Epithelial cell of proximal tubule (primary cell): ENCODE measurements around the gene CDK5. TPM values are rescaled to one million over a fixed set of nuclear protein-coding genes. Genes with fewer than 3 reads are reported as not detected.
"Not testable (repeated sequence)": the region's sequence is repeated elsewhere in the genome, so short reads cannot be mapped to it uniquely, and the experiment has no call there.

Experiments
- DNase-seq: peaks from one replicate; pipeline ENCODE4 v3.0.0-alpha.2; 2011; ENCODE audit warnings: low read depth
- H3K4me3 ChIP-seq: 2 replicates; pipeline ENCODE4 v1.5.1; 2011; ENCODE audit warnings: low read depth, mild to moderate bottlenecking, low read length
- CTCF ChIP-seq: conservative IDR thresholded peaks from 2 replicates; pipeline ENCODE4 v1.5.1; 2012; ENCODE audit warnings: low read depth, mild to moderate bottlenecking, low read length
- total RNA-seq: library from RNA; depleted of rRNA; stranded (reverse); fragments of >200 nt; gene quantifications from 2 replicates; pipeline ENCODE4 v1.2.3, GENCODE V29; 2015

The CDK5 gene
- total RNA-seq, 1 donor from 2014 or later, result 19.3 TPM

GRCh38 chr7:151045967-151046366 is 11.7 kb downstream of the CDK5 start:
- no peak overlapping the region for H3K4me3 ChIP-seq
- TF ChIP-seq CTCF, result no peak
- DNase-seq, result no peak

DNA sequence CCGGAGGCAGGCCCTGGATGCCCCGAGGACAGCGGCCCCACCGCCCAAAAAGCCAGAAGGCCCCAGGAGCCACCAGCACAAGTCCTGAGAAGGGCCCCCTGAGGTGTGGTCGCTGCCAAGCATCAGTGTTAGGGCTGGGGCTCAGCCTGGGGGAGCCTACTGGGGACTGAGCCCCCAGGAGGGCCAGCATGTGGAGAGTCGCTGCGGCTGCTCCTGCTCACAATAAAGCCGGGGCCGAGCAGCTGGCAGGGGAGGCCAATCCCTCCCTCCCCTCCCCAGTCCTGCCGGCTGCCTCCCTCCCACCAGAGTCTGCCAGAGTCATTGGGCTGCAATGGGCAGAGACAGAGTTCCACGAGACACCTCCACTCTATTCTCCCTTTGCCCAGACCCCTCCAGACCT is 12.4 kb downstream of the CDK5 start:
- H3K4me3 ChIP-seq, result no peak overlapping the region
- no peak for DNase-seq
- no peak for TF ChIP-seq CTCF

DNA sequence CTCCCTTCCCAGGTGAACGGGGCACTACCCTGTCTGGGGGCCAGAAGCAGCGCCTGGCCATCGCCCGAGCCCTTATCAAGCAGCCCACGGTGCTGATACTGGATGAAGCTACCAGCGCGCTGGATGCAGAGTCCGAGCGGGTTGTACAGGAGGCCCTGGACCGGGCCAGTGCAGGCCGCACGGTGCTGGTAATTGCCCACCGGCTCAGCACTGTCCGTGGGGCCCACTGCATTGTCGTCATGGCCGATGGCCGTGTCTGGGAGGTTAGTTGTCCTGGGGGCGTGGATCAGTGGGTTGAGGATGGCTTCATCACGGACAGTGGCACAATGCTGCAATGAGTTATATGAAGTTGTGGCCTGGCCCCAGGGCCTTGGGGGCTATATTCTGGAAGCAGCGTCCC is 13.7 kb downstream of the CDK5 start:
- DNase-seq, result no peak
- no peak overlapping the region for H3K4me3 ChIP-seq
- TF ChIP-seq CTCF, result no peak

DNA sequence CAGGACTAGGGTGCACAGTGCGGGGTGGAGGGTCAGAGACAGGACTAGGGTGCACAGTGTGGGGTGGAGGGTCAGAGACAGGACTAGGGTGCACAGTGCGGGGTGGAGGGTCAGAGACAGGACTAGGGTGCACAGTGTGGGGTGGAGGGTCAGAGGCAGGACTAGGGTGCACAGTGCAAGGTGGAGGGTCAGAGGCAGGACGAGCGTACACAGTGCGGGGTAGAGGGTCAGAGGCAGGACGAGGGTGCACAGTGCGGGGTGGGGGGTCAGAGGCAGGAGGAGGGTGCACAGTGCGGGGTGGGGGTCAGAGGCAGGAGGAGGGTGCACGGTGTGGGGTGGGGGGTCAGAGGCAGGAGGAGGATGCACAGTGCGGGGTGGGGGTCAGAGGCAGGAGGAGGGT is 14.2 kb downstream of the CDK5 start:
- DNase-seq, H3K4me3 ChIP-seq: not testable (repeated sequence)

DNA sequence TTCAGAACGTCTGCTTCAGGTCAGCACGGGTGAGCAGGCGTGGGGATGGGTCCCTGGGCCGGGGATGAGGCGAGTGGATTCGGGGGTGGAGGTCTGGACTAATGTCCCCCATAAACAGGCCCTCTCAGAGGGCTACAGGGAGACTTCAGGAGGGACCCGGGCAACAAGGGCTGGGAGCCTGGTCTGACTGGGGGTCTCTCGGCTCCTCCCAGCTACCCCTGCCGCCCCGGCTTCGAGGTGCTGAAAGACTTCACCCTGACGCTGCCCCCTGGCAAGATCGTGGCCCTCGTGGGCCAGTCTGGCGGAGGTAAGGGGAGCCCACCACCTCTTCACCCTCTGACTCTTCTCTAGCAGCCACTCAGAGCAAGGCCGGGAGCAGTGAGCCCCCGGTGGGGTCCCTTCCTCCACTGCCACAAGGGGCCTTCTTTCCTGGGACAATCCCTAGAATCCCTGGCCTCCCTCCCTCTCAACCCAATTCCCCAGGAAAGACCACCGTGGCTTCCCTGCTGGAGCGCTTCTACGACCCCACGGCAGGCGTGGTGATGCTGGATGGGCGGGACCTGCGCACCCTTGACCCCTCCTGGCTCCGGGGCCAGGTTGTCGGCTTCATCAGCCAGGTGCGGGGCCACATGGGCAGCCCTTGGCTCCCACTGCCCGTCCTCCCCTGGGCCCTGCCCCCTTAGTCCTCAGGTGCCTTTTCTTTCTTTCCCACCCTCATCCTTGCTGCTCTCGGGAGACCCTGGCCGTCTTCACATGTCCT is 16.9 kb downstream of the CDK5 start:
- no peak for DNase-seq

GRCh38 chr7:151039850-151040548 is 17.7 kb downstream of the CDK5 start:
- no peak overlapping the region for H3K4me3 ChIP-seq
- no peak for DNase-seq
- no peak for TF ChIP-seq CTCF

More for the DNA sequence above, 16.9 kb downstream of the CDK5 start:
- TF ChIP-seq CTCF, result no peak
- no peak overlapping the region for H3K4me3 ChIP-seq

DNA sequence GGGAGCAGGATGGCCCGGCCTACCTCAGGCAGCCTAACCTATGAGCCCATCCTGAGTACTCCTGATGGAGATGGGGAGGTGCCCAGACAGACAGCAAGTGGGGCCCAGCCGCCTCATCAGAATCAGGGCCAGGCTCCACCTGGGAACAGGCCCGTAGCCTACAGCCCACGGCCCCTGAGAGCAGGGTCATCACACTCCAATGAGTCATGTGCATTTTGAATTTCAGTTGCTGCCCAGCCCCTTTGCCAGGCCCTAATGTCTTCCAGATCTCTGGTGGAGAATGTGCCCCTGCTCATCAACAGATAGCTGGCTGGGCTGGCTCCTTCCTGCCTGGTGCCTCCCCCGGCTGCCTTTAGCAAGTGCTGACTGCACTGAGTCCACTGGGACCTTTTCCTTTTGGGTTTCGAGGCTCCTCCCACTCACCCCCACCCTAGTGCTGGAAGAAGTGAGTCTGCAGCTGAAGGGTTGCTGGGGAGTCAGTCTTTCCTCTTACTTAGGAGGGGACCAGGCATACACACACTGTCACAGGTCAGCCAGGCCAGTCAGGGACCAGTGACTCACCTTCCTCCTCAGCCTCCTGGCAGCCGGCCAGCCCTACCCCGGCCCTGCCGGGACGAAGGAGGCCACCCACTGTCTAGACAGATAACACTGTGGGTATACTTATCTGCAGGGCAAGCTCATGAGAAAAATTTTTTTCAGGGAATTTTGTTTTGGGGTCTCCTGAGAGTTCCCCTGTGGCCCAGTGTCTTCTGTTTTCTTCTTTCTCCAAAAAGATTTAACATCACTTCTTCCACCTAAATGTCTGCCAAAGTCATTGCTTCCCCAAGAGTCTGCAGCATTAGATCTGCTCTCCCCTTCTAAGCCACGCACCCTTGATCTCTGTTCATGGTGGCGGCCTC is 18.5 kb downstream of the CDK5 start:
- no peak for TF ChIP-seq CTCF
- no peak overlapping the region for H3K4me3 ChIP-seq
- DNase-seq, result no peak
